Measurements from ENCODE around the gene EIF4G3.
"Not testable (repeated sequence)": the region's sequence is repeated elsewhere in the genome, so short reads cannot be mapped to it uniquely, and the experiment has no call there.

Gene EIF4G3, protein sequence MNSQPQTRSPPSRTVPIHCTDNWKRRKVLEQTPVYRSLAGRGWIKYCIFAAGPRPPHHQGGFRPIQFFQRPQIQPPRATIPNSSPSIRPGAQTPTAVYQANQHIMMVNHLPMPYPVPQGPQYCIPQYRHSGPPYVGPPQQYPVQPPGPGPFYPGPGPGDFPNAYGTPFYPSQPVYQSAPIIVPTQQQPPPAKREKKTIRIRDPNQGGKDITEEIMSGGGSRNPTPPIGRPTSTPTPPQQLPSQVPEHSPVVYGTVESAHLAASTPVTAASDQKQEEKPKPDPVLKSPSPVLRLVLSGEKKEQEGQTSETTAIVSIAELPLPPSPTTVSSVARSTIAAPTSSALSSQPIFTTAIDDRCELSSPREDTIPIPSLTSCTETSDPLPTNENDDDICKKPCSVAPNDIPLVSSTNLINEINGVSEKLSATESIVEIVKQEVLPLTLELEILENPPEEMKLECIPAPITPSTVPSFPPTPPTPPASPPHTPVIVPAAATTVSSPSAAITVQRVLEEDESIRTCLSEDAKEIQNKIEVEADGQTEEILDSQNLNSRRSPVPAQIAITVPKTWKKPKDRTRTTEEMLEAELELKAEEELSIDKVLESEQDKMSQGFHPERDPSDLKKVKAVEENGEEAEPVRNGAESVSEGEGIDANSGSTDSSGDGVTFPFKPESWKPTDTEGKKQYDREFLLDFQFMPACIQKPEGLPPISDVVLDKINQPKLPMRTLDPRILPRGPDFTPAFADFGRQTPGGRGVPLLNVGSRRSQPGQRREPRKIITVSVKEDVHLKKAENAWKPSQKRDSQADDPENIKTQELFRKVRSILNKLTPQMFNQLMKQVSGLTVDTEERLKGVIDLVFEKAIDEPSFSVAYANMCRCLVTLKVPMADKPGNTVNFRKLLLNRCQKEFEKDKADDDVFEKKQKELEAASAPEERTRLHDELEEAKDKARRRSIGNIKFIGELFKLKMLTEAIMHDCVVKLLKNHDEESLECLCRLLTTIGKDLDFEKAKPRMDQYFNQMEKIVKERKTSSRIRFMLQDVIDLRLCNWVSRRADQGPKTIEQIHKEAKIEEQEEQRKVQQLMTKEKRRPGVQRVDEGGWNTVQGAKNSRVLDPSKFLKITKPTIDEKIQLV (N-terminal part only)

DNA sequence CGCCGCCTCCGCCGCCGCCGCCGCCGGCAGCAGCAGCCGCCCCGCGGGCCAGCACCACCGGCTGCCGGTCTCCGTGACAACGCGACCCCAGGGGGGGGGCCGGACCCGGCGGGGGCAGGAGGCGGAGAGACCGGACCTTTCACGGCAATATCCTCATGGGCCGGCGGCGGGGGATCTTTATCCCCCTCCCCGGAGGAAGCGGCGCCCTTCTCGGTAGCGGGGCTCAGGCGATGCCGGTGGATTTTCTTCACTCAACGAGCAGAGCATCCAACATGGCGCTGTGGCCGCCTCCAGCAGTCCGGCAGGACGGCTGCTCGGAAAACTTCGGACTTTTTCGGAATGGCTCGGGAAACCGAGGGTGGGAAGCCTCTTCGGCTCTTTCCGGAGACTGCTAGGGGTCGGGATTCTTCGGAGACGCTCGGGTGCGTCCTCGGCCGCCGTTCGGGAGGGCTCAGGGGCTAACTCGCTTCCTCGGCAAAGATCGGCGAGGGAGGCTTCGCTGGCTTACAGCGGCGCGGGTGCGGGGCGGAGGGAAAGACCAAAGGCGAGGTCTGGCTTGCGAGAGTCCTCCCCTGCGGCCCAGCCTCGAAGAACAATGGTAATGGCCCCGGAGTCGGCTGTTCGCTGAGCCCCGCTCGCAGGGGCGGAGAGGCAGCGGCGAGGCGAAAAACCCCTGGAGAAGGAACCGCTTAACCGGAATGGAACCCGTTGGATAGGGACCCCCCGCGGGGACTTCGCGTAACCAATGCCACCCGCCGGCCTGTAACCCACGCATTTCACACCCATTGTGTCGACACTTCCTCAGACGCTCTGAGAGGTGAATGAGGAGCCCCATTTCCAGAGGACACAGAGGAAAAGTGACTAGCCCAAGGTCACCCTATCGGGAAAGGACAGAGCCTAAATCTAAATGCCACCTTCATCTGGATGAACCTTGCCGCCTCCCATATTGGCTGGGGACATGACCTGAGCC, at the start of gene EIF4G3:
Gene EIF4G3, minus strand, starts transcription at position 312 of the 970 bp plus-strand sequence. CDS start 174,155 bp downstream, outside the sequence.
- DNase-seq (ENCODE audit: low read depth, low spot score), result peak; percentile 95

DNA sequence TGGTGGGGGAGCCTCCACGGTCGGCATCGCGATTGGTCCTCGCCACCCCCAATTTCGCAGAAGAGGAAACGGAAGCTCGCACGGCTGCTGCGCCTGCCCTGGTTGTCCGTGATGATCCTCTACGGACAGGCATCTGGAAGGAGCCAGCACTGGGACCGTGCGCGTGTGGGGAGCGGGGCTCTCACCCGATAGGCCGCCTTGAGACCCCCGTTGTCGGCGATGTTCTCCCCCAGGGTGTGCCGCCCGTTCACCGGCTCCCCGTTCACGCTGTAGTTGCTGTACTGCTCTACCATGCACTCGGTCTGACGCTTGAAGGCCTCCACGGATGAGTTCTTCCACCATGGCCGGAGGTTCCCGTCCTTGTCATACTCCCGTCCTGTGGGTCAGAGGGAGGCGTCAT, 48.4 kb upstream of the EIF4G3 start:
- DNase-seq (ENCODE audit: low read depth, low spot score), result no peak

DNA sequence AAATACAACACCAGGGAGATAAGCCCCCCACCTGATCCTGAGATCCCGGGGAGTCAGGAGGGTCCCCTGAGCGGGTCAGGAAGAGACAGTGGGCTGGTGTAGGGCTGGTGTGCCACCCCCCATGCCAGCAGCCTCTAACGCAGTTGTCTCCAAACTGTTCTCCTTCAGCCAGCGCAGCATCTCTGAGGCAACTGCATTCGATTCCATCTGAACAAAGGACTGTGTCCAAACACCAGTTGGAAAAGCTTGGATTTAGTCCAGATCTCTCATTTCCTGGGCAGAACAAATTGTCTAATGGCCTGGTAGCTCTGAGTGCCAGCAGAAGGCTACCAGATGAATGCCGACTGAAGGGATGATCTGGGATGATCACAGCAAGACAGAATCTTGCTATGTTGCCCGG, 44.1 kb upstream of the EIF4G3 start:
- DNase-seq (ENCODE audit: low read depth, low spot score), result no peak

DNA sequence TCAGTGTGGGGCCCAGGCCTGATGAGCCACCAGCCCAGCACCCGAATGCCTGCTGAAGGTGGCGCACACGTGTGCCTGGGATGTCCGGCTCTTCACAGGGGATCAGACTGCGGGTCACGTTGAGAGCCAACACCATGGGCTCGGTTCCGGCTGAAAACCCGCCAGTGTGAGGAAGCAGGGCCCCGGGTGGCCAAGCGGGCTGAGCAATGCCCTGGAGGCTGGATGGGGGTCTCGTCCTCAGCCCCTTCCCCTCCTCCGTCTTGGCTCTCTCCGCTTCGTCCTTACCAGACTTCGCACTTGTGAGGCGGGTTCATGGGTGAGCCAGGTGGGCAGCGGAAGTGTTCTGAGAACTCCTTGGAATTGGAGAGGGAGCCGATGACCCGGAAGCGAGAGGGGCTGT, 43.0 kb upstream of the EIF4G3 start:
- DNase-seq (ENCODE audit: low read depth, low spot score), result no peak

DNA sequence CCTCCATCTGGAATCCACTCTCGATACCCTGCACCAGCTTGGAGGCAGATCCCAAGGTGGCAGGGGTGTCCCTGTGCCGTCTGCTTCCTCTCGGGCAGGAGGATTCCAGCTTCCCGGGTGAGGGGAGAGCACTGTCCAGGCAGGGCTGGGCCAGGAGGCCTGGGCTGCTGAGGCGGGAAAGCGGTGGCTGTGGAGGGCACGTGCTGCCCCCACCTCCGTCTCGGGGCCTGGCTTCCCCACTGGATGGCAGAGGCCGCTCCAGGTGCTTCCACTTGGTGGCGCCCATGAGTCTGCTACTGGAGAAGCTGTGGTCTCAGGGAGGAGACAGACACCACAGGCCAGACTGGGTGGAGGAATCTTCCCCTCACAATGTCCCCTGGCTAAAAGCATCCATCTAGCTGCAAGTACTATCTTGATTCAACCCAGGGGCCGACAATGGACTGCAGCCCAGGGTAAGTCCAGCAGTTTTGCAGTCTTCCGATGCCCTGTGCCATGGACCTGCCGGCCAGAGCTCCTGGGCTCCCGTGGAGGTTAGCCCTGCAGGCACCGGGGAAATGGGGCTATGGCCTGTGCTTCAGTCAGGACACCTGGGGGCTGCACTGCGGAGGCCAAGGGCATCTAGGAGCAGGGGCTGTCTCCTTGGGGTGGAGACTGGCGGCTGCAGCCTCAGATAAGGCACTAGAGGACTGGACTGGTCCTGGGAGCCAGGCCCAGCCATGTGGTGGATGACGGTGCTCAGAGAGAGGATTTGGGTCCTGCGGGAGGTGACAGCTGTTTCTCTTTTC, 41.3 kb upstream of the EIF4G3 start:
- DNase-seq (ENCODE audit: low read depth, low spot score), result no peak

DNA sequence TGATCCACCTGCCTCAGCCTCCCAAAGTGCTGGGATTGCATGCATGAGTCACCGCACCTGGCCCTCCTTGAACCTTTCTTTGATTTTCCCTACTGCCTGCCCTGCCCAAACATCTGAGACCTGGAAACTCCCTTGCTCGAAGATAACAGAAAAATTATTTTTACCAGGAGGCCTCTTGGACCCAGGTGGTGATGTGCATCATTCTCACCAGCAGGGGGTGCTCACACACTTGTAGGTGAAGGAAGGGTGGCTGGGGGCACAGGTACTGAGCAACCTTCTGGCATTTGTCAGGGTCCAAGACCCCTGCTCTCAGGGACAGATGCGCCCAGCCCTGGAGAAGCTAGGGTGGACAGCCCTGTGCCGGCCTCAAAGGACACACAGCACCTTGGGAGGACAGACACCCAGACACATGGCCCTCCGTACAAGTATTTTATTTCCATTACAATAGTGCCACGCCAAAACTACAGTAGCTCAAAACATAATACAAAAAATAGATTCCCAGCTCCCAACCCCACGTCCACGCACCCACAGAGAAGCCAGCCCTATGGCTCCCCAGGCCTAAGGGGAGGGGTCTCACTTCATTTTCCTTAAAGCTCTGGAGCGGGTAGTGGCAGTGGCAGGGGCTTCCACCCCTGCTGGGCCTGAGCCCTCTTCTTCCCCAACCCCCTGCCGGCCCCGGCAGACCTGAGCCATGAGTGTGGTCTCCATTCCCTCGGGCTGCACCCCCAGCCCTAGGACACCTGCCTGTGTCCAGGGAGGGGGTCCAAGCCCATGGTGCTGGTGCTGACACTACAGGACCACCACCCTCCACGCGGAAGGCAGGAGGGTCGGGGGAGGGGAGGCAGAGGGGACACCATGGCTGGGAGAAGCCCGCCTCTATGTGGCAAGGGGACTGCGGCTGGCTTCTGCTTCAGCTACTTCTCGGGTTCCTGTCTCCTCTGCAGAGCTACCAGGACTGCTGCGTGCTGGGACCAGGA, 40.4 kb upstream of the EIF4G3 start:
- DNase-seq (ENCODE audit: low read depth, low spot score), result no peak

DNA sequence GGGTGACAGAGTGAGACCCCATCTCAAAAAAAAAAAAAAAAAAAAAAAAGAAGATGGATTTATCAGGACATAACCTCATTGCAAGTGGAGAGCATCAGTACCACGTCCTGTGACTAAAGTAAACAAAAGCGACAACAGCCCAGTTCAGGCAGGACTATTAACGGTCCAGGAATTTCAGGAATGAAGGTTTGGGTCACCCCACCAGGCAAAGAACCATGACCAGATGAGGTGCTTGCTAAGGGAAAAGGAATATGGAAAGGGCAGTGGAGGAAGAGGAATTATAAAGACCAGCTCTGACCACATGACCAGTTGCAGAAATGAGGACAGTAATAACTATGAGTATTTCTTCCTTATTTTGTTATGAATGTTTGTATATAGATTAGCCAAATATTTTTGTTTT, 35.4 kb upstream of the EIF4G3 start:
- no peak for DNase-seq (ENCODE audit: low read depth, low spot score)

DNA sequence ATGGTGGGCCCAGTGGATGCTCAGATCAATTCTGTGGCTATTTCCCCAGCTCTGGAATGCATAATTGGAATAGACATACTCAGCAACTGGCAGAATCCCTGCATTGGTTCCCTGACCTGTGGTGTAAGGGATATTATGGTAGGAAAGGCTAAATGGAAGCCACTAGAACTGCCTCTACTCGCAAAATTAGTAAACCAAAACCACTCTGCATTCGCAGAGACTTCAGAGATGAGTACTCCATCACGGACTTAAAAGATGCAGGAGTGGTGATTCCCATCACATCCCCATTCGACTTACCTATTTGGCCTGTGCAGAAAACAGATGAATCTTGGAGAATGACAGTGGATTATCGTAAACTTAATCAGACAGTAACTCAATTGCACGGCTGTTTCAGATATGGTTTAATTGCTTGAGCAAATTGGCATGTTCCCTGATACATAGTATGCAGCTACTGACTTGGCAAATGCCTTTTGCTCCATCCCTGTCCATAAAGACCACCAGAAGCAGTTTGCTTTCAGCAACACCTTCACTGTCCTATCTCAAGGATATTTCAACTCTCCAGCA, 31.5 kb upstream of the EIF4G3 start:
- DNase-seq (ENCODE audit: low read depth, low spot score), result not testable (repeated sequence)

DNA sequence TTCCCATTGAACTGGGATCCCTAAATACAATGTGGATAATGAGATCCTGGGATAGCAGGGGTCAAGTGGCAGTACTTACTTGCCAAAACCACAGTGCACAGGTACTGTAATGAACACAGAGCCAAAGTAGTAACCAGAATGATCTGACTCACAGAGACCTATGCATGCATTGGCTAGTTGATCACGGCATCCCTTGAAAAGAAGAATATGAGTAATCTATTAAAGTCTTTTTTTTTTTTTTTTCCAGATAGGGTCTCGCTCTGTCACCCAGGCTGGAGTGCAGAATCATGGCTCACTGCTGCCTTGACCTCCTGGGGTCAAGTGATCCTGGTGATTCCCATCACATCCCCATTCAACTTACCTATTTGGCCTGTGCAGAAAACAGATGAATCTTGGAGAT, 29.4 kb upstream of the EIF4G3 start:
- no peak for DNase-seq (ENCODE audit: low read depth, low spot score)

DNA sequence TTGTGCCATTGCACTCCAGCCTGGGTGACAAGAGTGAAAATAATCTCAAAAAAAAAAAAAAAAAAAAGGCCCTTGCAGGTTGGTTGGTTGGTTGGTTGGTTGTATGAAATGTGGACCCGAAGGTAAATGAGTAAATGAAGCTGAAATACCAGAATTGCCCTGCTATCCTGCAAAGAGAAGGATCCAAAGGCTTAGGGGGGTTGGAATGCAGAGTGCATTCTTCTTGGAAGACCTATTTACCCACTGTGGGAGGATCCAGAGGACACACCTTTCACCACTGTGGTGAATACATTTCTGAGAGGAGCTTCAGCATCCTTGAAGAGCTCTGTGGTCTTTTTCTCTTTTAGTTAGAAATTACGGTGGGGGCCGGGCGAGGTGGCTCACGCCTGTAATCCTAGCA, 28.7 kb upstream of the EIF4G3 start:
- DNase-seq (ENCODE audit: low read depth, low spot score), result no peak

GRCh38 chr1:21201650-21202049, 25.0 kb upstream of the EIF4G3 start:
- no peak for DNase-seq (ENCODE audit: low read depth, low spot score)

- DNase-seq (ENCODE audit: low read depth, low spot score), result not testable (repeated sequence)
Observed at GRCh38 chr1:21201238-21201637, 24.5 kb upstream of the EIF4G3 start.

GRCh38 chr1:21200767-21201166, 24.1 kb upstream of the EIF4G3 start:
- no peak for DNase-seq (ENCODE audit: low read depth, low spot score)

DNA sequence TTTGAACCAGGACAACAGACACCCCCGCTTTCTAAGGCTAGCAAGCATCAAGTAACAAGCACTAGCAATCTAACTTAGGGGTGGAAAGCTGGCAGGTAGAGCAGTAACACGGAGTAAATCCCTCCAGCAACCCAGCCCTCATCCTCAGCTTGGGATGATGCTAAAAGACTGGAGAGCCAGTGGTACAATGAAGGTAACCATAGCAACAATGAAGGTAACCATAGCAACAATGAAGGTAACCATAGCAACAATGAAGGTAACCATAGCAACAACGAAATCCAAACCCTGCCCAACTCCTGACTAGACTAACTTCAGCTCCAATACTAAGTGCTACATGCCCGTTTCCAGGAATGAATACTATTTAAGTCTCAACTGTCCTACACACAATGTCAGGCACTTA, 22.2 kb upstream of the EIF4G3 start:
- DNase-seq (ENCODE audit: low read depth, low spot score), result no peak

- DNase-seq (ENCODE audit: low read depth, low spot score), result no peak
Observed at GRCh38 chr1:21192871-21193270, 16.2 kb upstream of the EIF4G3 start.

GRCh38 chr1:21192284-21192683, 15.6 kb upstream of the EIF4G3 start:
- DNase-seq (ENCODE audit: low read depth, low spot score), result no peak

DNA sequence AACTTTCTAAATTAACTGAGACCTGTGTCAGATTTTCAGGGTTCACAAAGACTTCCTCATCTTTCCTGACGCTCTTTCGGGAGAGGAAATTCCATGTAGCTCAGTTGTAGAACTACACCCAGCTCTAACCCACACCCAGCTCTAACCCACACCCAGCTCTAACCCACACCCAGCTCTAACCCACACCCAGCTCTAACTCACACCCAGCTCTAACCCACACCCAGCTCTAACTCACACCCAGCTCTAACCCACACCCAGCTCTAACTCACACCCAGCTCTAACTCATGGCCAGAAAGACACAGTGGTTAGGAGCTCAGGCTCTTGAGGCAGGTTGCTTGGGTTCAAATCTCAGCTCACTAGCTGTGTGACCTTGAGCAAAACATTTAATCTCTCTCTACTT, 14.1 kb upstream of the EIF4G3 start:
- DNase-seq (ENCODE audit: low read depth, low spot score), result not testable (repeated sequence)

DNA sequence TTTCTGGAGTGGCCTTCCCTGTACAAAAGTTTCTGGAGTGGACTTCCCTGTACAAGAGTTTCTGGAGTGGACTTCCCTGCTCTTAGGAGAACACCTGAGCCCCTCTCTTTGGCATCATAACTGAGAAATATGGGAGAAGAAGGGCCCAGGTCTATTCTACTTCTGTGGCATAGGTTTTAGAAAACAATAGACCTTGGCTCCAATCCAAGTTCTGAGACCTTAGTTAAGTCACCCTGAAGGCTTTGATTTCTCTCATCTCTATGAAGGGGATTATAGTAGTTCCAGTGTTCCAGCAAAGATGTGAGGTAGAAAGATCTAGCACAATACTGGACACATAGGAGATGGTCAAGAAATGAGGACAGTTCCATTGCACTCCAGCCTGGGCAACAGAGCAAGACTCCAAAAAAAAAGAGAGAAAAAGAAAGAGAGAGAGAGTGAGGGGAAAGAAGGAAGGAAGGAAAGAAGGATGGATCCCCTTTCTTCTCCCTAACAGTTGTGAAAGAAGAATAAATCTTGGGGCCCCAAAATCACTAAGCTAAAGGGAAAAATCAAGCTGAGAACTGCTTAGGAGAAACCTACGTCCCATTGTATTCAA, 13.3 kb upstream of the EIF4G3 start:
- DNase-seq (ENCODE audit: low read depth, low spot score), result no peak

All from smooth muscle cell of the brain vasculature (primary cell).